Measurements from ENCODE around the gene WIPF2.

The WIPF2 gene

DNA sequence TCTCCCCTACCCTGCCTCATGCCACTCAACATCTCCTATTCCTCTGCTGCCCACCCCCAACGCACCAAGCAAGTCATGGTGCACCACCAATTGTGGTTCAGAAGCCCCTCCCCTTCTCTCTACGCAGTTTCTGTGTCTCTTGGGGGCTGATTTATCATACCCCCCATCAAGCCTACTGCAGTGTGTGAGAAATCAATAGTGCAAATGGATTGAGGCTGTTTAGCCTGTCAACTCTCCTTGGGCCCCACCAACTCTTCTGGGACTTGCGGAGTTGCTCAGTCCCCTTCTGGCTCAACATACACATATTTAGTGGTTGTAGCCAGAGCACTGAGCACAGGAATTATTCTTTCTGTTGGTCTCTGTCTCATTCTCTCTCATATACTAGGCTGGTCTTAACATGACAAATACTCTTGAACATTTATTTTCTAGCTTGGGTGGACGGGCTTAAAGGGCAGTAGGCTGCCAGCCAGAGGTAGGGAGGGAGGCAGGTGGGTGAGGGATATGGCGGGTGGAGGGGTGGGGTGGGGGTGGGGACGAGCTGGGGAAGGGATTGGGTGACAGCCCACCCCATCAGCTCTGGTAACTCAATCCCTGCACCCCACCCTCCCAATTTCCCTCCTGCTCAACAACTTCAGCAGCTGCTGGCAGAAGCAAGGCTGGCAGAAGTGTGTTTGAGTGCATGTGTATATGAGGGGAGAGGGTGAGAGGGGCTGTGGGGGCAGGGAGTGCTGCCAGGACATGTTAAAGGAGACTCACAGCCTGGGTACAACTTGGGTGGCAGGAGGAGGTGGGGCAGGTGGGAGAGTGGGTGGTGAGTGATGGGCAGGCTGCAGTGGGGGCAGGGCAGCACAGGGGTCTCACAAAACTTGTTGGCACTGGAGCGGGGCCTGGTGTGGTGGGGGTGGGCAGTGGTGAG is 94.8 kb downstream of the WIPF2 start:
- no peak for DNase-seq (ENCODE audit: low spot score)

DNA sequence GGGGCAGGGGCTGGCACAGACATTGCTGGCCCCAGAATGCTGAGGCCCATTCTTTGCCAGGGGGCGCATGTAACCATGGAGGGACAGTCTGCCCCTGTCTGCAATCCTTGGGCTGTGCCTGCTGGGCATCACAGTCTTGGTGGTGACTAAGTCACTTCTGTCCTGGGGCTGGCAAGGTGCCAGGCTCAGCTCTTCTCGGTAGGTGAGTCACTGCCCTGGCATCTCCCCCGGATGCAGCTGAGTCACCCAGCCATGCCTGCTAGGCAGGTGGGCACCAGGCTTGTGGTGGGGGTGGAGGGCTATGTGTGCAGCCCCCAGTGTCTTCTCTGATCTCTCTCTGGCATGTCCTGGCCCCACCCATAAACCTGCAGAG is 95.5 kb downstream of the WIPF2 start:
- peak; percentile 100 for DNase-seq (ENCODE audit: low spot score)

DNA sequence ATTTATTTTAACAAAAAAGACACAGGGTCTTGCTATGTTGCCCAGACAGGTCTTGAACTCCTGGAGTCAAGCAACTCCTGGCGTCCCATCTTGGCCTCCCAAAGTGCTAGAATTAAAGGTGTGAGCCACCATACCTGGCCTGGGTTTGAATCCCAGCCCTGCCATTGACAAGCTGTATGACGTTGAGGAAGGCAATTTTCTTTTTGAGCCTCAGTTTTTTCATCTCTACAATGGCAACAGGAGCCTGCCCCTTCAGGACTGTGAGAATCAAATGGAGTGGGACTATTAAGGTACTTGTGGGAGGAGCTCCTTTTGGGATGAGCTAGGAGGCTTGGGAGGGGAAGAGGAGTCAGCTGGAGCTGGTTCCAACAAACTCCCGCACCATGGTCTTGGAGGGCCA is 96.1 kb downstream of the WIPF2 start:
- no peak for DNase-seq (ENCODE audit: low spot score)

DNA sequence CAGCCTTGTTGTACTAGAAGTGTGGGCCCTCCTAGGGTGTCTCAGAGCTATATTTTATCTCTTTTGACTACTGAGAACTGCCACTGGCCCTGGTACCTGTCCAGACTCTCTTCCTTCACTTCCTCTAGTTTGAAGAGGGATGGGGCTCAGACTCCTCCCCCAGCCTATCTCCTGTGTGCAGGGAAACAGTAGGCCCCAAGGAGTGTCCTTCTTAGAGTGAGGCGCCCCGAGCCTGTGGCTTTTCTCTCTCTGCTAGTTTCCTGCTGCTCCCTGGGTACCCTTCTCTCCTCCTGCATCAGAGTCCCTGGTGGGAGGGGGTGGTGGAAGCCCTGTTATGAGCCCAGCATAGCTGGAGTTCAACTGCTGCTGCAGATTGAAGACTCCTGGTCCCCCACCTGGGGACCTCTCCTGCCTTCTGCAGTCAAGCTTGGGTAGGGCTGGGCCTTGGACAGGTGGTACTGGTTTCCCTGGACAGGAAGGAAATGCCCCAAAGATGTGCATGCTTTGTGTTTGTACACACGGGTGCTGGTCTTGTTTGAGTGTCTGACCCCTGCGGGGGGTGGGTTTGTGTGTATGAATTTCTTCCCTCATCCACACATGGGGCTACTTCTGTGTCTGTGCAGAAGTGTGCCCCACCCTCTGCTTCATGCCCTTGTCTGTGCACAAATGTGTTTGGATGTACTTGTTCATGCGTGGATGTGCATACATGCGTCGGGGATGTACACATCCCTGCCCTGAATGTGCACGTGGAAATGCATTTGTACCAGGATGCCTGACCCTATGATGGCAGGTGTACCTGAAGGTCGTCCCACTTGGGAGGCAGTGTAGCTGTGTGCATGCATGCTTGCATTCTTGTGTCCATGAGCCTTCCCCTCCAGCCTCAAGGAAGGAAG is 96.8 kb downstream of the WIPF2 start:
- no peak for DNase-seq (ENCODE audit: low spot score)

DNA sequence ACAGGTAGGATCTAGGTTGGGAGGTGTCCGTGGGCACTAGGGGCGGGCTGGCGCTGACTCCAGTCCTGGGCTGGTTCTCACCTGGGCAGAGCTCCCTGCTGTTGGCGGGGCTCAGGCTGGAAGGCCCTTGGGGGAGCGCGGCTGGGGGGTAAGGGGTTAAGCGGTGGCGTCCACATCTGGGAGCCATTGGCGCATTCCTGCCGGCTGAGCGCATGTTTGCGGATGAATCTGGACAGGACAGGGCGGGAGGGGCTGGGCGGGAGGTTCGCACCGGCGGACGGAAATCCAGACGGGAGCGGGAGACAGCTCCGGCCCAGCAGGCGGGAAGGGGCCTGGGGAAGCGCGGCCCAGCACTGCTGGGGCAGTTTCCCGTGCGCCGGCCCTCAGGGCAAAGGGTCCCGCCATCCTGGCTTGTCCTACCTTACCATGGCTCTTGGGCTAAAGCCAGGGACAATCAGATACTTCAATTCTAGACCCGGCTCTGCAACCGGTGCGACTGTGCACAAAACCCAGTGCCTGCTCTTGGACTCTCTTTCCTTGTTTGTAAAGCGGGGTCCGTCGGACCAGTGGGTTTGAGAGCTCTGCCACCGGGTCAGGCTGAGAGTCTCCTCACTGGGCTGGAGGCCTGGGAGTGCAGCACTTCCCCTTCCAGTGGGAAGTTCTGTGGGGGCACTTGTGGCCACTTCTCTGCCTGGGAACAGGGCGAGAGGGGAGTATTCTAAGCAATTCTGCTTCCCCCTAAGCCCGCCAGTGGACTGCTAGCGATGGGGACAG is 97.7 kb downstream of the WIPF2 start:
- DNase-seq (ENCODE audit: low spot score): peak; percentile 81

DNA sequence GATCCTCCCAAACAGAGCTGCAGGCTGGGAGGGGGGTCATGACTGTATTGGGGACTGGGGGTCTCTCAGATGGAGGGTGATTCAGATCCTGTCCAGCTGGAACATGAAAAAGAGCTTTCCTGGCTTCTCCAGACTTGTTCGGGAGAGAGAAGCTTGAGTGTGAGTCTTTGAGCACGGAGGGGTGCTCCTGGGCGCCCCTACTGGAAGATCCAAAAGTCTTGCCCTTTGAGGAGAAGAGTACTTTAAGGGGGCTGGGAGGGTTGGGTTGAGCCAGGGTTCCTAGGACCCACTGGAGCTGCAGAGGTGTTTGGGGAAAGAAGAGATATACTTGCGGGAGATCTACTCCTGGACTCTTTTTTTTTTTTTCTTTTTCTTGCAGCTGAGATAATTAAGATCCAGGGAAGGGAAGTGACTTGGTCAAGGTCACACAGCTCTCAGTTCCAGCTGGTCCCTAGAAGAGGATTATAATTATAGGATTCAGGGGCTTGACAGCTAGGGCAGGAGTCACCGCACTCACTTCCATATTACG is 98.3 kb downstream of the WIPF2 start:
- DNase-seq (ENCODE audit: low spot score): peak; percentile 79

DNA sequence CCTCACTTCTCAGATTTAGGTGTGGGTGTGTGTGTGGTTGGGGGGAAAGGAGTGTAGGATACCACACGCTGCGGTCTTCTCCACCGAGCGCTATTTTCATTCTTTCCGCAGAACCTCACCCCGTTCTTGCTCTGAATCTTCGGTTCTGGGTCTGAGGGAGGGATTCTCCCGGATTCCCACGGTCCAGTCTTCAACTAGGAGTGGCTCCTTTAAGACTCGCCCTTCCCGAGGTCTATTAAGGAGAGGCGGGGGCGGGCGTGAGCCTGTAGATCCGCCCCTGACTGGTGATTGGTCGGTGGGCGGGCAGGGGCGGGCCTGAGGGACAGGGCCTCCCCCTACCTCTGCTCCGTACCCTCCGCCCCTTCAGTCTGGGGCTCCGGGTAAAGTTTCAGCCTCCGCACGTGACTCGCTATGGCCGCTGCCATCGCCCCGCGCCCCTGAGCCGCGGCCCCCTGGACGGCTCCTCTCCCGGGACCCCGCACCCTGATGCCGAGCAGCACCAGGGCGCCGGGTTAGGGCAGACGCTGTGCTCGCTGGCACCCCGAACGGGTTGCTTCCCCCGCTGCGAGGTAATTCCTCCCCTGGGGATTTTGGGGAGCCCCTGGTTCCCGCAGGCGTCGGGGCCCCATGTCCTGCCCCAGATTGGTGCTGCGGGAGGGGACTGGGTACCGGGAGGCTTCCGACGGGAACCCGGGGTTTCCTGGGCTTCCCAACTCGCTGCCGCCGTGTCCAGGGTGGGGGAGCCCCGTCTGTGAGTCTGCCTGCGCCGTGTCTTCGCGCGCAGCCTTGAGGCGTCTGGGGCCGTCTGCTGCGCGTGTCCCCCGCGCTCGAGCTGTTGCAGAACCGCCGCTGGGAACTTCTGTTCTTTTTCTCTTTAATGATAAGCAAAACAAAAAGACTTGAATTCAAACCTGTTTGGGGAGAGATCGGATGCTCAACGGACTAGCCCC is 99.1 kb downstream of the WIPF2 start:
- DNase-seq (ENCODE audit: low spot score): peak; percentile 92

DNA sequence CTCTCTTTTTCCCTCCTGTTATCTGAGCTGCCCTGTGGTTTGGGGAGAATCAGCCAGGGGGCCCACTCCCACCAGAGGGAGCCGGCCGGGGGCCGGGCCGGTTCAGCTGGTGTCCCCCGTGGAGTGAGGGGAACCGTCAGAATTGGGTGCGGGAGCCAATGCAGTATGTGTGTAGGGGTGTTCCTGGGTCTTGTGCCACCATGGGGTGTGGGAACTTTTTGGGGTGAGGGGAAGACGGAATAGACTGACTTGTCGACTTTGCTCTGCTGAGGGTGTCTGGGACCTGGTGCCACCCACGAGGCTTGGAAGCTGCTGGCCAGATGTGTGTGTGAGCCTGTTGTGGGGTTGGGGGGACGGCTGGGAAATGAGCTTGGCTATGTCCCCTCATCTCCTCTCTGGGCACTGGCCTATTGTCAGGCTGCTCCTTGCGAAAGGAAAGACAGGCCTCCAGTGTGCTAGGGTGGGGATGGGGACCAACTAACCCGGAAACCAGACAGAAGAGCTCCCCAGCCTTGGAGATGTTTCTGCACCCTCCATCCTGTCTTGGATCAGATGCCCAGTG is 99.8 kb downstream of the WIPF2 start:
- DNase-seq (ENCODE audit: low spot score): no peak

DNA sequence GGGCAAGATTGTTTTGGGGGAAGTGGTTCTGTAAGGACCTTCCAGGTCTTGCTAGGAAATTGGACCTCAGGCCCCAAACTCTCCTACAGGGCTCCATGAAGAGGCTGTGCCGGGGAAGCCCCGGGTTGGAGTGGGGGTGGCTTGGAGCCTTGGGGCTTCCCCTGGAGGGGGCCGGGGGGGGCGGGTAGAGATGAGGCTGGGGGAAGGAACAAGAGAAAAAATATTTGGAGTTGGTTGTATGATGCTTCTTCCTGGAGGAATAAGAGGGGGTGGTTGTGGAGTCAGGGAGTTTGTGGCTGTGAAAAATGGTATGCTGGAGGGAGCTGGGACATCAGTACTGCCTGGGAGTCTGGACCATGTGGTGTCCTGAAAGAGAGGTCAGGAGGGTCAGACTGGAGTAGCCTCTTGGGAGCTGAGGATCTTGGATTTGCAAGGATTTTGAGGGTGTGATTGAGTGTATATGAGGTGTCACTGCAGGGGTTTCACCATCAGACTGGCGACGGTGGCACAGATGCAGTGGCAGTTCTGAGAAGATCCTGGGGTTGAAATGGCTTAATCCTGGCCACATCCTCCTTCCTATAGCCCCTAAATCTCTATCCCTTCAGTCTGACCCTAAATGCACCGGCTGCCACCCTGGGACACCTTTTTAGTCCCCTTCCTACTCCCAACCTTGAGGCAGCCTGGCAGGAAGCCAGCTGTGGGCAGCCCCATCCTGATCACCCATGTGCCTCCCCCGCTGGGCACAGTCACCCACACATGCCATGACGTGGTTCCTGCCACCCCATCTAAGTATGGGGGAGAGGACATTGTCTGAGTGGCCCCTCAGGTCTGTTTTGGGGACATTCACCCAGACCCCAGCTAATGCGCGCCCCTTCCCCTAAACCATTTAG is 100.8 kb downstream of the WIPF2 start:
- DNase-seq (ENCODE audit: low spot score): no peak

DNA sequence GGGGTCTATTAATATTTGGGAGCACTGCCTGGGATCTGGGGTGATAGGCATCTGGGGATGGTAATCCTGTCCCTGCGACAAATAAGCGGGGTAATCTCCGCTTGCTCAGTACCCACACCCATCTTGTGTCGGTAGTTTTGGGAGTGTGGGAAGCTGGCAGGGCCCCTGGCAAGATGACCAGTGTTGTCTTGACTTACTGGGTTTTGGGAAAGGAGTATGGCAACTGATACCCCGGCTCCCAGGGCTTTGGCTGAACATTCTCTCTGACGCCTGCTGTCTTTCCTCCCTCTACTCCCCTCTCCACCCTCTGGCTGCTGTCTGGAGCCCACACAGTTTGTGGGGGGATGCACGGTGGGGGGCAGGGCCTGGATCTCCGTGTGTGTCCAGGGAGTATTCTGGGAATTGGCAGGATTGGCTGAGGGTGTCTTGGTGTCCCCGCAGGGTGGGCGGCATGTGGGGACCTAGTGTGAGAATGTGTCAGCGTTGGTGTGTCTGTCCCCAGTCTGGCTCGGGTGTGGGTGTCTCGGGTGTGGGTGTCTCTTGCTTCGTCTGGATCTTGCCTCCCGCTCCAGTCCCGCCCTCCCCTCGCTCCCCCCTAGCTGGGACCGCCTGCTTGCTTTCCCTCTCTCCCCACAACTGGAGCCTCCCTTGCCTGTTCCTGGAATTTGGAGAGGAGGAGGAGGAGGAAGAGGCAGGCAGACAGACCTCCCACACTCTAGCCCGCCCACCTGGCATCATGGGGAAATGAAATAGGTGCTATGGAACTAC is 101.8 kb downstream of the WIPF2 start:
- no peak for DNase-seq (ENCODE audit: low spot score)

DNA sequence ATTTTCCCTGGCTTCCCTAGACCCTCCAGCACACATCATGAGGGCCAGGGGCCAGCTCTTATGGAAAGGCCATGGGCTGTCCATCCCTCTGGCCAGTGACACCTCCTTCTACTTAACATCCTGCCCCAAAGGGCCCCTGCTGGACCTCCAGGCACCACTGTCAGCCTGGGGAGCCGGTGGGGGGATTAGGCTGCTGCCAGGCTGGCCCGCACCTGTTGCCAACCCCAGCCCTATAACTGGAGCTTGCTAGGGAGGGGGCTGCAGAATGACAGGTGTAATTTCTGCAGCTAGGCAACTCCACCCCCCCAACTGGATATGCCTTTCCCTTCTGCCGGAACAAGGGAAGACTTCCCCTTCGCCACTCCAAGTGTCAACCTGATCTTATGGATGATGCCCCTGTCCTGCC is 102.4 kb downstream of the WIPF2 start:
- no peak for DNase-seq (ENCODE audit: low spot score)

DNA sequence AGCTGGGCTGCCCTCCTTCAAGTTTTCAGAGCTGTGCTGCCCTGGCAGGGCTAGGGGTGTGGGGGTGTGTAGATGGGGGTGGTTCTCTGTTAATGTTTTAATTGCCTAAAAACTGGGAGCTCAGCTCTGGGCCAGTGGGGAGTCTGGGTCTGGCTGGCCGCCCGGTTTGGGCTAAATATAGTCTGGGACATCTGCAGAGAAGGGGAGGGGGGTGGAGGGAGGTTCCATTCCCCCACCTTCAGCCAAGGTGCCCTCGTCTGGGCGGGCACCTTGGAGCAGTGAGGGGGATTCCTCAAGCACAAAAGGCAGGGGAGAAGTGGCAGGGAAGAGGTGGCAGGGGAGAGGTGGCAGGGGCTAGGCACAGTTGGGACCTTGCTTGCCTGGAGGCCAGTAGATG is 102.9 kb downstream of the WIPF2 start:
- DNase-seq (ENCODE audit: low spot score): no peak

DNA sequence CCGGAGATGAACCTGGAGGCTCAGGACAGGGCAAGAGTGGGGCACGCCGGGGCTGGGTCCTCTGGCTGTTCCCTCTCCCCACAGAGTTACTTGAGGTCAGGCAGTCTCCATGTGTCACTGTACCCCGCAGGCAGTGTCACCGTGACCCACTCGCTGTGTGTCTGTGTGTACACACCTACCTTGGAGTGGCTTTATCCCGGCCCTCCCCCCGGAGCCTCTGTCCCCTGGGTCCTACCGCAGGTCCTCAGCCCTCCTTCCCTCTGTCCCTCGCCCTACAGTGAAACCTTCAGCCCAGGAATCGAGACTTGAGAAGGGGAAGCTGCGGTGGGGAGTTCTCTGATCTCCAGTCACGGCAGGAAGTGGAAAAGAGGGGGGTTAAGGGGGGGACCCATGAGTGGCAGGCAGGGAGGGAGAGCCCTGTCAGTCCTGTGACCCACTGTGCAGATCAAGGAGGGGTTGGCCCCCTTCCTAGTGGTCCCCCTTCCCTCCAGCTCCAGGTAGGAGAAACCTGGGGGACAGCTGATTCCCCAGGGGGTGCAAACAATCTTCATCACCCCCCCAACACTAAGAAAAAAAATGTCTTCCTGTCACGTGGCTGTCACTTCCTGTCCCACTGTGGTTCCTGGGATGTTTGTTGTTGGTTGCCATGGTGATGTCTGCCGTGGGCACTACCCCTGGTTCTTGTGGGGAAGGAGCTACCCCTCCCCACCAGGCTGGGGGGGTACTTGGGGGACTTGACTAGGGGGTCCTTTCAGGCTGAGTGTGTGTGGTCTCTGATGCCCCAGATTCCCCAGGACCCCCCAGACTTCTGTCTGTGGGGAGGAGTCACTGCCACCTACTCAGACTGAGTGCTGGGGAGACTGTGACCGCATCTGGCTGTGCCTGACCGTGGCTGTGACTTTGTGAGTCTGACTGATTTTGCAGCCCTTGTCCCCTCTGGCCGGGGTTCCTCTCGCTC is 103.5 kb downstream of the WIPF2 start:
- DNase-seq (ENCODE audit: low spot score): peak; percentile 88

DNA sequence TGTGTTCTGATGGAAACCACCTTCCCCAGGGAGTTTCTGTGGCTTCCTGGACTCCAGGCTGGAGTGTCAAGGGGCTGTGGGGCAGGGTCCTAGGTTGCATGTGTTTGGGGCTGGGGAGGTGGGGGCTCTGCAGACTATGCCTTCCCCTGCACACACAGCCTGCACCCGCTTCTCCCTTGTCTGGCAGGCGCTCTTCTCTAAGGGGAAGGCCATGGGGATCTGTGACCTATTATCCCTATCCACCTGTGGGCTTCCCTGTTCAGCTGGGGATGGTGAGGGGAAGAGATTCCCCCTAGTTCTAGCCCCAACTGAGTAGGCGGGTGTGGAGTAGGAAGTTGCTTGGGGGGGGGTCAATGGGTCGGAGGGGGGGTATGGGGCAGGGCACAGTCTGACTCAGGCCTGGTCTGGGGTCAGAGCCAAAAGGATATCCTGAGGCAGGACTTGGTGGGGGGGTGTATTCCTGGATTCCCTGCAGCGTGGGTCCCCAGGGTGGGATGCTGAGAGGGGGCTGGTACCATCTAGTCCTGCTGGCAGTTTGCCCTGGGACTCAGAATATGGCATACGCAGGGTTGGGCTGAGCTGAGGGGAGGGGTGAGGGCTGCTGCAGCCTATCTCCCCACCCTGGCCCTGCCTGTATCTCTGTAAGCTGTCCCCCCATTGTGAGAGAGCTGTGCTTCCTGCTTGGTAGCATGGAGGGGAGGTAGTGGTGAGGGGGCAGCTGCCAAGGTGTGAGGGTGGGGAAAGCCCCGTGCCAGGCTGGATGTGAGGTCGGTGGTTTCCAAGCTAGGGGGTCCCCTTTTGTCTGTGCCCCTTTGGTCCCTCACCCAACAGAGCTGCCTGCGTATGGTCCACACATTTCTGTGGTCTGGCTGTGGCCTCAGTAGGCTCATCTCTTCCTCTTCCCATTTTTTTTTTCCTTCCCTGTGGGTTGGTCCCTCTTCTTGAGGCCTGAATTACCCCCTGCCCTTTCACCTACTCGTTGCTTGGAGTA is 104.6 kb downstream of the WIPF2 start:
- peak; percentile 90 for DNase-seq (ENCODE audit: low spot score)

DNA sequence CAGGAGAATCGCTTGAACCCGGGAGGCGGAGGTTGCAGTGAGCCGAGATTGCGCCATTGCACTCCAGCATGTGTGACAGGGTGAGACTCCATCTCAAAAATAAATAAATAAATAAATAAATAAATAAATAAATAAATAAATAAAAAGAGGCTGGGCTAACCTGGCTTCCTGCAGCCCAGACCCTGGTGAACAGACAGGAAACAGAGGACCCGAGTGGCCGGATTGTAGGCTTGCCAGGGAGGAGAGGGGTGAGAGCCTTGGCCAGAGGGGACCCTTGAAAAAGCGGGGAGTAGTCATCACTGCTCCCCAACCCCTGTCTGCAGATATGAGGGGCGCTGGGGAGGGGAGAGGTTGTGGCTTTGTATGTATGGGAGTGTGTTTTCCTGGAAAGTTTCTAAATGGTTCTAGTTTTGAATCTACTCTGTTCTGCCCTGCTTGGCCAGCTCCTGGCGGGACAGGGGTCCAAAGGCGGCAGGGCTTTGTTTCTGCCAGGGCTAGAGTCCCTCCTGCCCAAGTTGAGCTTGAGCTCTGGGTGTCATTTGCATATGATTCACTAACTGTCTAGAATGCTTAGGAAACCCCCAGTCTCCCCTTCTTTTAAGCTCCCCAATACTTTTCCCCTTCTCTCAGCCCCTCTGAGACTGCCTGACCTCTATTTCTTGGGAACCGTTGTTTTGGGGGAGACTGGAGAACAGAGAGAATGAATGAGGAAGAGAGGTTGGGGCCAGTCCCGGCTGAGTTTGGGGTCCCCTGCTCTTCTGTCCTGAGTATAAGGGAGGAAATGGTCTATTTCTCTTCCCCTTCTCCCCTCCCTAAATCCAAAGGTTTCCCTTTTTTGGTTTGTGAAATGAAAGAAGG is 106.3 kb downstream of the WIPF2 start:
- no peak for DNase-seq (ENCODE audit: low spot score)

Measured in kidney capillary endothelial cell (primary cell).